AG04449 (cell line): ENCODE data around the gene SMAD5.

ENCODE experiments used
- CTCF ChIA-PET: fragments of 350-600 bp; formaldehyde crosslinking; extraction: SDS; loops from one replicate; lab custom pipeline; 2021; ENCODE audit warnings: antibody characterized with exemption; lab: Yijun Ruan, JAX
- POLR2A ChIA-PET: fragments of 400-600, 350-600 bp; formaldehyde crosslinking; extraction: SDS; loops from one replicate; lab custom pipeline; 2020; ENCODE audit warnings: antibody characterized with exemption, inconsistent platforms; lab: Yijun Ruan, JAX
- DNase-seq: peaks from one replicate; pipeline ENCODE4 v3.0.0-alpha.2; 2010; ENCODE audit warnings: low read depth, low spot score
- H3K4me3 ChIP-seq: 2 replicates; pipeline ENCODE4 v1.5.1; 2011; ENCODE audit warnings: low read depth, mild to moderate bottlenecking, control low read depth, low read length
- TF ChIP-seq, protein P1 (sequence below): IDR thresholded peaks from one replicate; pipeline ENCODE4 v1.5.1; 2011; ENCODE audit warnings: mild to moderate bottlenecking, moderate library complexity, low read length, control low read depth, inconsistent platforms; ENCODE audit not compliant: insufficient read depth; ENCODE audit errors: missing control alignments

The SMAD5 gene

DNA sequence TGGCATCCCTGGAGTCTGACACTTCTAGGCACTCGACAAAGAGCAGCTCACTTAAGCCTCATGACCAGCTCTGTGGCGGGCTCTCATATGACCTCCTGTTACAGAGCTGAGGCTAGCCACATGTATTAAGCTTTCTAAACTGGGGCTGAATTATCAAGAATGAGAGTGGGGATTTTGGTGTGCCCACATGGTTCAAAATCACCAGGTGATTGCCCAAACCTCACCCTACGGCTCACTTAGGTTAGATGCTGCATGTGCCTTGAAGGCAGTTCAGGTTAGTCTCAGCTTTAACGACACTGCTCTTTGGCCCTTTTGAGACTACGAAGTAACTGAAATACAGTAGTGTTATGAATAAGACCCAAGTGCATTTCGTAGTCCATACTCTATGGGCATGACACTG, 99.7 kb downstream of the SMAD5 start:
- POLR2A ChIA-PET: interaction anchor here (0.7 kb wide), 1 partner anchor 10 kb away, joined by 3 read pairs; no protein-coding TSS in a partner anchor
- H3K4me3 ChIP-seq: no peak overlapping the region
- DNase-seq: no peak
- TF ChIP-seq, protein P1, sequence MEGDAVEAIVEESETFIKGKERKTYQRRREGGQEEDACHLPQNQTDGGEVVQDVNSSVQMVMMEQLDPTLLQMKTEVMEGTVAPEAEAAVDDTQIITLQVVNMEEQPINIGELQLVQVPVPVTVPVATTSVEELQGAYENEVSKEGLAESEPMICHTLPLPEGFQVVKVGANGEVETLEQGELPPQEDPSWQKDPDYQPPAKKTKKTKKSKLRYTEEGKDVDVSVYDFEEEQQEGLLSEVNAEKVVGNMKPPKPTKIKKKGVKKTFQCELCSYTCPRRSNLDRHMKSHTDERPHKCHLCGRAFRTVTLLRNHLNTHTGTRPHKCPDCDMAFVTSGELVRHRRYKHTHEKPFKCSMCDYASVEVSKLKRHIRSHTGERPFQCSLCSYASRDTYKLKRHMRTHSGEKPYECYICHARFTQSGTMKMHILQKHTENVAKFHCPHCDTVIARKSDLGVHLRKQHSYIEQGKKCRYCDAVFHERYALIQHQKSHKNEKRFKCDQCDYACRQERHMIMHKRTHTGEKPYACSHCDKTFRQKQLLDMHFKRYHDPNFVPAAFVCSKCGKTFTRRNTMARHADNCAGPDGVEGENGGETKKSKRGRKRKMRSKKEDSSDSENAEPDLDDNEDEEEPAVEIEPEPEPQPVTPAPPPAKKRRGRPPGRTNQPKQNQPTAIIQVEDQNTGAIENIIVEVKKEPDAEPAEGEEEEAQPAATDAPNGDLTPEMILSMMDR: no peak
- CTCF ChIA-PET: interaction anchor here (1.8 to 2.1 kb wide), 2 partner anchors 17 to 21 kb away, joined by 5 to 7 read pairs; no protein-coding TSS in a partner anchor
